K562 (cell line): ENCODE data around the gene HSD11B1L. TPM values are rescaled to one million over a fixed set of nuclear protein-coding genes. Genes with fewer than 3 reads are reported as not detected.
A peak's percentile ranks its signal among the peaks of the same experiment; 100 is the strongest.

Experiments used
- BCL6 ChIP-seq: fragments of 250-450 bp; sonication (Bioruptor Pico); IDR thresholded peaks from 2 replicates; pipeline ENCODE4 v1.4.0; 2020
- BCOR ChIP-seq: fragments of 450-650 bp; IDR thresholded peaks from 2 replicates; pipeline ENCODE4 v1.6.1; 2016
- BDP1 ChIP-seq: IDR thresholded peaks from 3 replicates; pipeline ENCODE4 v1.6.1; 2011; ENCODE audit not compliant: insufficient read length, insufficient read depth
- C11orf30 ChIP-seq: fragments of 450-650 bp; IDR thresholded peaks from 2 replicates; pipeline ENCODE4 v1.6.1; 2016; ENCODE audit warnings: low read depth, mild to moderate bottlenecking
- CBFB ChIP-seq: sonication (generic); formaldehyde crosslinking; IDR thresholded peaks from 2 replicates; pipeline ENCODE4 v1.4.0; 2020; ENCODE audit warnings: mild to moderate bottlenecking, missing genetic modification reagents
- ELF1 ChIP-seq: fragments of 200-800 bp; sonication (Bioruptor generic); IDR thresholded peaks from 2 replicates; pipeline ENCODE4 v1.6.1; 2016; ENCODE audit warnings: missing genetic modification characterization, missing compliant biosample characterization
- ETV5 ChIP-seq: sonication (generic); formaldehyde crosslinking; IDR thresholded peaks from 2 replicates; pipeline ENCODE4 v1.4.0; 2020; ENCODE audit warnings: low read depth, mild to moderate bottlenecking, missing genetic modification reagents
- GATAD2B ChIP-seq: fragments of 450-650 bp; IDR thresholded peaks from 2 replicates; pipeline ENCODE4 v1.6.1; 2017; ENCODE audit warnings: mild to moderate bottlenecking, borderline replicate concordance
- HDAC2 ChIP-seq: fragments of 450-650 bp; IDR thresholded peaks from 2 replicates; pipeline ENCODE4 v1.6.1; 2016; ENCODE audit warnings: mild to moderate bottlenecking
- ILF3 ChIP-seq: fragments of 450-650 bp; IDR thresholded peaks from 2 replicates; pipeline ENCODE4 v1.6.1; 2018; ENCODE audit warnings: antibody characterized with exemption, mild to moderate bottlenecking, moderate library complexity, borderline replicate concordance
- SIN3B ChIP-seq: fragments of 450-650 bp; IDR thresholded peaks from 2 replicates; pipeline ENCODE4 v1.6.1; 2017; ENCODE audit warnings: low read depth, mild to moderate bottlenecking, moderate library complexity
- ZNF445 ChIP-seq: fragments of 250-450 bp; sonication (Bioruptor Pico); IDR thresholded peaks from 2 replicates; pipeline ENCODE4 v1.4.0; 2020; ENCODE audit warnings: low read depth, mild to moderate bottlenecking, moderate library complexity
- ZNF766 ChIP-seq: fragments of 200-800 bp; sonication (Bioruptor generic); conservative IDR thresholded peaks from 2 replicates; pipeline ENCODE4 v1.6.1; 2016; ENCODE audit warnings: missing genetic modification characterization, missing compliant biosample characterization
- polyA plus RNA-seq, 8 experiments: library from polyadenylated mRNA; depleted of rRNA in 4 of 8; stranded (reverse) in 5 of 8; unstranded in 3 of 8; fragments of >200 nt; fragmentation: Nextera tagmentation in 2 of 8; fragmentation: Illumina TruSeq in 1 of 8; extraction: Ambion mirVana in 2 of 8; extraction: Trizol in 1 of 8; gene quantifications; 2 replicates each; pipeline versions ENCODE4 v1.2.1 to v1.2.3, GENCODE V29; 2011 to 2014; ENCODE audit warnings: inconsistent platforms in 1 of 8, missing spikeins in 1 of 8
- total RNA-seq, 7 experiments: library from RNA; depleted of rRNA in 6 of 7; stranded (reverse); fragments of >200 nt in 6 of 7; fragmentation: Illumina TruSeq in 2 of 7; extraction: Trizol in 2 of 7; gene quantifications; 2 replicates each; pipeline versions ENCODE4 v1.2.1 to v1.2.3, GENCODE V29; 2011 to 2021; ENCODE audit warnings: low replicate concordance in 1 of 7
- TF ChIP-seq, protein P1 (sequence below): fragments of 250-450 bp; sonication (Bioruptor Pico); IDR thresholded peaks from 2 replicates; pipeline ENCODE4 v1.4.0; 2020
- TF ChIP-seq, protein P2 (sequence below): fragments of 450-650 bp; IDR thresholded peaks from 2 replicates; pipeline ENCODE4 v1.6.1; 2016; ENCODE audit warnings: missing biosample characterization, missing genetic modification characterization
- TF ChIP-seq, protein P3 (sequence below): fragments of 150-350 bp; IDR thresholded peaks from 2 replicates; pipeline ENCODE4 v1.6.1; 2014; ENCODE audit warnings: low read depth, mild to moderate bottlenecking, low read length, borderline replicate concordance
- TF ChIP-seq, protein P4 (sequence below): fragments of 450-650 bp; IDR thresholded peaks from 2 replicates; pipeline ENCODE4 v1.6.1; 2016; ENCODE audit warnings: antibody characterized with exemption

HSD11B1L gene
- total and polyA plus RNA-seq, 9 of the 15 experiments (the other 6 are each of a cell fraction or from before 2014, with no cell fraction given) = 0.31 to 7.7 (median 2.3) TPM

DNA sequence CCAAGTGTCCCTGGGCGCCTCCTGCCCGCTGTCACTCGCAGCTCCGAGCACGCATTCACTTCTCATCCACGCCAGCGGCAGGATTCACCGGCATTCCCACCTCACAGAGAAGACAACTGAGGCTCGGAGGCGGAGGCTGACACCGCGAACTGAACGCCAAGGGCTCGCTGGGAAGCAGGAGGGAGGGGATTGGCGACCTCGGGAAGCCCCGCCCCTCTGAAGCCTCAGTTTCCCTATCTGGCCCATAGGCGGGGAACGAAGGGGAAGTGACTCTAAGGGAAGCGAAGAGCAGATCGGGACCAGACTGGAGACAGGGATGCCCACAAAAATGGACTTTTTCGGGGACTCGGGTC lies 767 bp upstream of the HSD11B1L start (continued):
- TF ChIP-seq, protein P1, sequence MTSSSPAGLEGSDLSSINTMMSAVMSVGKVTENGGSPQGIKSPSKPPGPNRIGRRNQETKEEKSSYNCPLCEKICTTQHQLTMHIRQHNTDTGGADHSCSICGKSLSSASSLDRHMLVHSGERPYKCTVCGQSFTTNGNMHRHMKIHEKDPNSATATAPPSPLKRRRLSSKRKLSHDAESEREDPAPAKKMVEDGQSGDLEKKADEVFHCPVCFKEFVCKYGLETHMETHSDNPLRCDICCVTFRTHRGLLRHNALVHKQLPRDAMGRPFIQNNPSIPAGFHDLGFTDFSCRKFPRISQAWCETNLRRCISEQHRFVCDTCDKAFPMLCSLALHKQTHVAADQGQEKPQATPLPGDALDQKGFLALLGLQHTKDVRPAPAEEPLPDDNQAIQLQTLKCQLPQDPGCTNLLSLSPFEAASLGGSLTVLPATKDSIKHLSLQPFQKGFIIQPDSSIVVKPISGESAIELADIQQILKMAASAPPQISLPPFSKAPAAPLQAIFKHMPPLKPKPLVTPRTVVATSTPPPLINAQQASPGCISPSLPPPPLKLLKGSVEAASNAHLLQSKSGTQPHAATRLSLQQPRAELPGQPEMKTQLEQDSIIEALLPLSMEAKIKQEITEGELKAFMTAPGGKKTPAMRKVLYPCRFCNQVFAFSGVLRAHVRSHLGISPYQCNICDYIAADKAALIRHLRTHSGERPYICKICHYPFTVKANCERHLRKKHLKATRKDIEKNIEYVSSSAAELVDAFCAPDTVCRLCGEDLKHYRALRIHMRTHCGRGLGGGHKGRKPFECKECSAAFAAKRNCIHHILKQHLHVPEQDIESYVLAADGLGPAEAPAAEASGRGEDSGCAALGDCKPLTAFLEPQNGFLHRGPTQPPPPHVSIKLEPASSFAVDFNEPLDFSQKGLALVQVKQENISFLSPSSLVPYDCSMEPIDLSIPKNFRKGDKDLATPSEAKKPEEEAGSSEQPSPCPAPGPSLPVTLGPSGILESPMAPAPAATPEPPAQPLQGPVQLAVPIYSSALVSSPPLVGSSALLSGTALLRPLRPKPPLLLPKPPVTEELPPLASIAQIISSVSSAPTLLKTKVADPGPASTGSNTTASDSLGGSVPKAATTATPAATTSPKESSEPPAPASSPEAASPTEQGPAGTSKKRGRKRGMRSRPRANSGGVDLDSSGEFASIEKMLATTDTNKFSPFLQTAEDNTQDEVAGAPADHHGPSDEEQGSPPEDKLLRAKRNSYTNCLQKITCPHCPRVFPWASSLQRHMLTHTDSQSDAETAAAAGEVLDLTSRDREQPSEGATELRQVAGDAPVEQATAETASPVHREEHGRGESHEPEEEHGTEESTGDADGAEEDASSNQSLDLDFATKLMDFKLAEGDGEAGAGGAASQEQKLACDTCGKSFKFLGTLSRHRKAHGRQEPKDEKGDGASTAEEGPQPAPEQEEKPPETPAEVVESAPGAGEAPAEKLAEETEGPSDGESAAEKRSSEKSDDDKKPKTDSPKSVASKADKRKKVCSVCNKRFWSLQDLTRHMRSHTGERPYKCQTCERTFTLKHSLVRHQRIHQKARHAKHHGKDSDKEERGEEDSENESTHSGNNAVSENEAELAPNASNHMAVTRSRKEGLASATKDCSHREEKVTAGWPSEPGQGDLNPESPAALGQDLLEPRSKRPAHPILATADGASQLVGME = no peak
- peak; percentile 83 for TF ChIP-seq HDAC2
- TF ChIP-seq, protein P2, sequence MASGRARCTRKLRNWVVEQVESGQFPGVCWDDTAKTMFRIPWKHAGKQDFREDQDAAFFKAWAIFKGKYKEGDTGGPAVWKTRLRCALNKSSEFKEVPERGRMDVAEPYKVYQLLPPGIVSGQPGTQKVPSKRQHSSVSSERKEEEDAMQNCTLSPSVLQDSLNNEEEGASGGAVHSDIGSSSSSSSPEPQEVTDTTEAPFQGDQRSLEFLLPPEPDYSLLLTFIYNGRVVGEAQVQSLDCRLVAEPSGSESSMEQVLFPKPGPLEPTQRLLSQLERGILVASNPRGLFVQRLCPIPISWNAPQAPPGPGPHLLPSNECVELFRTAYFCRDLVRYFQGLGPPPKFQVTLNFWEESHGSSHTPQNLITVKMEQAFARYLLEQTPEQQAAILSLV (tag) = no peak
- TF ChIP-seq, protein P3, sequence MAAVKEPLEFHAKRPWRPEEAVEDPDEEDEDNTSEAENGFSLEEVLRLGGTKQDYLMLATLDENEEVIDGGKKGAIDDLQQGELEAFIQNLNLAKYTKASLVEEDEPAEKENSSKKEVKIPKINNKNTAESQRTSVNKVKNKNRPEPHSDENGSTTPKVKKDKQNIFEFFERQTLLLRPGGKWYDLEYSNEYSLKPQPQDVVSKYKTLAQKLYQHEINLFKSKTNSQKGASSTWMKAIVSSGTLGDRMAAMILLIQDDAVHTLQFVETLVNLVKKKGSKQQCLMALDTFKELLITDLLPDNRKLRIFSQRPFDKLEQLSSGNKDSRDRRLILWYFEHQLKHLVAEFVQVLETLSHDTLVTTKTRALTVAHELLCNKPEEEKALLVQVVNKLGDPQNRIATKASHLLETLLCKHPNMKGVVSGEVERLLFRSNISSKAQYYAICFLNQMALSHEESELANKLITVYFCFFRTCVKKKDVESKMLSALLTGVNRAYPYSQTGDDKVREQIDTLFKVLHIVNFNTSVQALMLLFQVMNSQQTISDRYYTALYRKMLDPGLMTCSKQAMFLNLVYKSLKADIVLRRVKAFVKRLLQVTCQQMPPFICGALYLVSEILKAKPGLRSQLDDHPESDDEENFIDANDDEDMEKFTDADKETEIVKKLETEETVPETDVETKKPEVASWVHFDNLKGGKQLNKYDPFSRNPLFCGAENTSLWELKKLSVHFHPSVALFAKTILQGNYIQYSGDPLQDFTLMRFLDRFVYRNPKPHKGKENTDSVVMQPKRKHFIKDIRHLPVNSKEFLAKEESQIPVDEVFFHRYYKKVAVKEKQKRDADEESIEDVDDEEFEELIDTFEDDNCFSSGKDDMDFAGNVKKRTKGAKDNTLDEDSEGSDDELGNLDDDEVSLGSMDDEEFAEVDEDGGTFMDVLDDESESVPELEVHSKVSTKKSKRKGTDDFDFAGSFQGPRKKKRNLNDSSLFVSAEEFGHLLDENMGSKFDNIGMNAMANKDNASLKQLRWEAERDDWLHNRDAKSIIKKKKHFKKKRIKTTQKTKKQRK = no peak
- TF ChIP-seq ELF1 (tag) = no peak
- TF ChIP-seq BDP1 = no peak
- no peak for TF ChIP-seq BCL6 (CRISPR knock-in tag)
- 0 out of 2 replicates have a peak, but pooled peaks have one; percentile 57 for TF ChIP-seq CBFB (CRISPR knock-in tag)
- TF ChIP-seq ZNF766 (CRISPR knock-in tag) = no peak
- TF ChIP-seq ZNF445 (CRISPR knock-in tag) = no peak
- TF ChIP-seq ILF3 = no peak
- no peak for TF ChIP-seq GATAD2B
- TF ChIP-seq, protein P4, sequence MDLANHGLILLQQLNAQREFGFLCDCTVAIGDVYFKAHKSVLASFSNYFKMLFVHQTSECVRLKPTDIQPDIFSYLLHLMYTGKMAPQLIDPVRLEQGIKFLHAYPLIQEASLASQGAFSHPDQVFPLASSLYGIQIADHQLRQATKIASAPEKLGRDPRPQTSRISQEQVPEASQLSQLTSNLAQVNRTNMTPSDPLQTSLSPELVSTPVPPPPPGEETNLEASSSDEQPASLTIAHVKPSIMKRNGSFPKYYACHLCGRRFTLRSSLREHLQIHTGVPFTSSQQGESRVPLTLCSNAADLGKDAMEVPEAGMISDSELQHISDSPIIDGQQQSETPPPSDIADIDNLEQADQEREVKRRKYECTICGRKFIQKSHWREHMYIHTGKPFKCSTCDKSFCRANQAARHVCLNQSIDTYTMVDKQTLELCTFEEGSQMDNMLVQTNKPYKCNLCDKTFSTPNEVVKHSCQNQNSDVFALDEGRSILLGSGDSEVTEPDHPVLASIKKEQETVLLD = peak; percentile 73; the same call in 1 of the 2 replicates
- TF ChIP-seq SIN3B = 0 out of 2 replicates have a peak, but pooled peaks have one; percentile 22
- no peak for TF ChIP-seq C11orf30
- peak; percentile 98 for TF ChIP-seq BCOR
- TF ChIP-seq ETV5 (CRISPR knock-in tag) = no peak
